HG03439 (cell line): ENCODE data around the gene CYP2W1.
A peak's percentile ranks its signal among the peaks of the same experiment; 100 is the strongest.
"Not testable (repeated sequence)": the region's sequence is repeated elsewhere in the genome, so short reads cannot be mapped to it uniquely, and the experiment has no call there.

Experiments used
- ATAC-seq: cut with Tn5 transposase; IDR thresholded peaks from one replicate; pipeline ENCODE4 v1.9.1; 2021; ENCODE audit warnings: mild to moderate bottlenecking, moderate library complexity; ENCODE audit not compliant: unreplicated experiment

The CYP2W1 gene

GRCh38 chr7:983004-983615 lies at the start of gene CYP2W1:
TSS of gene CYP2W1 (plus strand) at chr7:983181. CDS start at chr7:983212, 31 bp downstream.
- ATAC-seq = no peak

GRCh38 chr7:934469-935163 lies 48.4 kb upstream of the CYP2W1 start:
- ATAC-seq = no peak

GRCh38 chr7:935164-935873 lies 47.7 kb upstream of the CYP2W1 start:
- no peak for ATAC-seq

- no peak for ATAC-seq
These were observed 47.1 kb upstream of the CYP2W1 start for GRCh38 chr7:935874-936385.

GRCh38 chr7:936386-937054 lies 46.5 kb upstream of the CYP2W1 start:
- ATAC-seq = peak; percentile 54

GRCh38 chr7:937856-938484 lies 45.0 kb upstream of the CYP2W1 start:
- ATAC-seq = no peak

GRCh38 chr7:938546-939185 lies 44.3 kb upstream of the CYP2W1 start:
- ATAC-seq = no peak

GRCh38 chr7:939843-940242 lies 43.1 kb upstream of the CYP2W1 start:
- no peak for ATAC-seq

- ATAC-seq = no peak
These were observed 42.2 kb upstream of the CYP2W1 start for GRCh38 chr7:940599-941408.

GRCh38 chr7:943793-944192 lies 39.2 kb upstream of the CYP2W1 start:
- not testable (repeated sequence) for ATAC-seq

- no peak for ATAC-seq
These were observed 38.2 kb upstream of the CYP2W1 start for GRCh38 chr7:944744-945143.

- ATAC-seq = no peak
These were observed 37.8 kb upstream of the CYP2W1 start for GRCh38 chr7:945147-945555.

GRCh38 chr7:945556-946255 lies 37.3 kb upstream of the CYP2W1 start:
- ATAC-seq = no peak

- no peak for ATAC-seq
These were observed 36.6 kb upstream of the CYP2W1 start for GRCh38 chr7:946256-946996.

- ATAC-seq = no peak
These were observed 35.4 kb upstream of the CYP2W1 start for GRCh38 chr7:947391-948210.

GRCh38 chr7:949021-949934 lies 33.7 kb upstream of the CYP2W1 start:
- no peak for ATAC-seq
